Smooth muscle cell (in vitro differentiated cells): ENCODE results near the gene PDAP1. TPM values are rescaled to one million over a fixed set of nuclear protein-coding genes. Genes with fewer than 3 reads are reported as not detected.
"Not testable (repeated sequence)": the region's sequence is repeated elsewhere in the genome, so short reads cannot be mapped to it uniquely, and the experiment has no call there.

ENCODE experiments used
- DNase-seq: peaks from one replicate; lab custom pipeline; 2025; ENCODE audit not compliant: unreplicated experiment; lab: John Stamatoyannopoulos, UW
- H2AFZ ChIP-seq: fragments of 200-600 bp; sonication (generic); 2 replicates; pipeline ENCODE4 v1.6.0; 2016; ENCODE audit warnings: antibody characterized with exemption, low read depth, mild to moderate bottlenecking
- H3F3A ChIP-seq: fragments of 200-600 bp; sonication (generic); 2 replicates; pipeline ENCODE4 v1.6.0; 2017; ENCODE audit warnings: antibody characterized with exemption, low read depth
- H3K27ac ChIP-seq: fragments of 200-600 bp; sonication (generic); 2 replicates; pipeline ENCODE4 v1.5.1; 2016; ENCODE audit warnings: low read depth, mild to moderate bottlenecking
- H3K27me3 ChIP-seq: fragments of 200-600 bp; sonication (generic); 2 replicates; pipeline ENCODE4 v1.6.1; 2016; ENCODE audit warnings: low read depth, mild to moderate bottlenecking
- H3K36me3 ChIP-seq: fragments of 200-600 bp; sonication (generic); 2 replicates; pipeline ENCODE4 v1.5.1; 2016; ENCODE audit warnings: low read depth
- H3K4me1 ChIP-seq: fragments of 200-600 bp; sonication (generic); 2 replicates; pipeline ENCODE4 v1.5.1; 2016; ENCODE audit warnings: low read depth
- H3K4me2 ChIP-seq: fragments of 200-600 bp; sonication (generic); 2 replicates; pipeline ENCODE4 v1.6.0; 2016; ENCODE audit warnings: mild to moderate bottlenecking
- H3K4me3 ChIP-seq: fragments of 200-600 bp; sonication (generic); 2 replicates; pipeline ENCODE4 v1.5.1; 2016; ENCODE audit warnings: mild to moderate bottlenecking
- H3K79me2 ChIP-seq: fragments of 200-600 bp; sonication (generic); 2 replicates; pipeline ENCODE4 v1.6.0; 2016; ENCODE audit warnings: low read depth, mild to moderate bottlenecking
- H3K9ac ChIP-seq: fragments of 200-600 bp; sonication (generic); 2 replicates; pipeline ENCODE4 v1.6.0; 2016; ENCODE audit warnings: low read depth
- H3K9me3 ChIP-seq: fragments of 200-600 bp; sonication (generic); replicated peaks from 2 replicates; pipeline ENCODE4 v1.5.1; 2016; ENCODE audit warnings: low read depth
- H4K20me1 ChIP-seq: fragments of 200-600 bp; sonication (generic); 2 replicates; pipeline ENCODE4 v1.6.0; 2016; ENCODE audit warnings: low read depth
- CTCF ChIP-seq: fragments of 200-600 bp; sonication (generic); IDR thresholded peaks from 2 replicates; pipeline ENCODE4 v1.5.1; 2017; ENCODE audit warnings: borderline replicate concordance, mild to moderate bottlenecking, antibody characterized with exemption; ENCODE audit not compliant: insufficient read depth, poor library complexity, severe bottlenecking
- WGBS: methylation state at CpG from one replicate; pipeline ENCODE4 v1.1.7; 2016; ENCODE audit warnings: low lambda C conversion rate; 5-methylcytosine and 5-hydroxymethylcytosine counted together
- polyA plus RNA-seq: library from polyadenylated mRNA; unstranded; fragments of >200 nt; fragmentation: Nextera tagmentation; extraction: Ambion mirVana; gene quantifications from 2 replicates; pipeline ENCODE4 v1.2.1, GENCODE V29; 2016
- total RNA-seq: library from RNA; depleted of rRNA; stranded (reverse); fragments of >200 nt; gene quantifications from 2 replicates; pipeline ENCODE4 v1.2.3, GENCODE V29; 2014

PDAP1 gene
- total and polyA plus RNA-seq, 2 experiments from 2014 or later: 77.3 to 89.4 TPM

GRCh38 chr7:99359465-99360154, 48.8 kb downstream of the PDAP1 start:
- H3K9me3 ChIP-seq: no peaks in the 10 kb centered on the region
- WGBS: 95% methylated on average over 22 of the region's 22 CpGs
- H3K4me3 ChIP-seq: no peak overlapping the region
- H3K27ac ChIP-seq: no peak overlapping the region
- no peak for DNase-seq
- H2AFZ ChIP-seq: no peak overlapping the region
- TF ChIP-seq CTCF: no peak
- no peak overlapping the region for H3K9ac ChIP-seq
- H3K4me1 ChIP-seq: no peaks in the 10 kb centered on the region
- peaks cover 11% of the 10 kb centered on the region for H4K20me1 ChIP-seq
- H3F3A ChIP-seq: peaks cover 17% of the 10 kb centered on the region
- peaks cover 23% of the 10 kb centered on the region for H3K36me3 ChIP-seq
- H3K4me2 ChIP-seq: no peak overlapping the region
- H3K27me3 ChIP-seq: no peaks in the 10 kb centered on the region
- no peaks in the 10 kb centered on the region for H3K79me2 ChIP-seq

- not testable (repeated sequence) for H3K9ac ChIP-seq, H3K27me3 ChIP-seq, H3K4me1 ChIP-seq, H3K27ac ChIP-seq, H3K79me2 ChIP-seq, DNase-seq, H3K4me3 ChIP-seq, H3K9me3 ChIP-seq, H2AFZ ChIP-seq, H3K4me2 ChIP-seq
- peaks cover 19% of the 10 kb centered on the region for H3K36me3 ChIP-seq
- peaks cover 15% of the 10 kb centered on the region for H3F3A ChIP-seq
- H4K20me1 ChIP-seq: peaks cover 11% of the 10 kb centered on the region
- 99% methylated on average over 15 of the region's 15 CpGs for WGBS
Measured at GRCh38 chr7:99358521-99358920, 49.9 kb downstream of the PDAP1 start.

GRCh38 chr7:99357701-99358490, 50.5 kb downstream of the PDAP1 start:
- Histone ChIP-seq H3K4me1 (no peaks in the 10 kb centered on the region), H3K4me3 (no peak overlapping the region), H3K9ac (no peak overlapping the region), H3K4me2 (no peak overlapping the region), H4K20me1 (peaks cover 6% of the 10 kb centered on the region), H3F3A (peaks cover 10% of the 10 kb centered on the region), H3K9me3 (no peaks in the 10 kb centered on the region), H3K27me3 (no peaks in the 10 kb centered on the region), H3K36me3 (peaks cover 18% of the 10 kb centered on the region), H3K27ac (no peak overlapping the region), H3K79me2 (no peaks in the 10 kb centered on the region), H2AFZ (no peak overlapping the region)
- TF ChIP-seq CTCF: no peak
- no peak for DNase-seq
- 96% methylated on average over 16 of the region's 16 CpGs for WGBS

- Histone ChIP-seq H2AFZ (no peak overlapping the region), H3K36me3 (peaks cover 18% of the 10 kb centered on the region), H3K27me3 (no peaks in the 10 kb centered on the region), H3K27ac (no peak overlapping the region), H3K4me1 (no peaks in the 10 kb centered on the region), H3K4me3 (no peak overlapping the region), H3K79me2 (no peaks in the 10 kb centered on the region), H3K9me3 (no peaks in the 10 kb centered on the region), H4K20me1 (no peaks in the 10 kb centered on the region), H3F3A (no peaks in the 10 kb centered on the region), H3K9ac (no peak overlapping the region), H3K4me2 (no peak overlapping the region)
- TF ChIP-seq CTCF: no peak
- WGBS: 98% methylated on average over 7 of the region's 7 CpGs
- DNase-seq: no peak
Measured at GRCh38 chr7:99355098-99355497, 53.3 kb downstream of the PDAP1 start.
